ENCODE measurements around the gene TP53. TPM values are rescaled to one million over a fixed set of nuclear protein-coding genes. Genes with fewer than 3 reads are reported as not detected.
"Not testable (repeated sequence)": the region's sequence is repeated elsewhere in the genome, so short reads cannot be mapped to it uniquely, and the experiment has no call there.

TP53 gene
- total and polyA plus RNA-seq, 10 of the 15 experiments (the other 5 are each of a cell fraction or from before 2014, with no cell fraction given) = 35.6 to 162 (median 75.9) TPM

- no peak for TF ChIP-seq BCL11A (IDR thresholded peaks at IDR 0.05; ENCODE audit: low read depth, low read length)
- no peak for TF ChIP-seq CBX3 (IDR thresholded peaks at IDR 0.05; ENCODE audit: borderline replicate concordance, low read depth)
- TF ChIP-seq PAX5 (IDR thresholded peaks at IDR 0.05; ENCODE audit: borderline replicate concordance, low read depth, low read length) = no peak
- no peak for TF ChIP-seq ZNF622 (IDR thresholded peaks at IDR 0.05)
Observed at GRCh38 chr17:7626307-7626706, 61.0 kb downstream of the TP53 start (continued).

GRCh38 chr17:7625749-7626148, 61.5 kb downstream of the TP53 start:
- ATAC-seq; SMC1A ChIA-PET (ENCODE audit: uncharacterized antibody, unreplicated experiment); H3K4me1 ChIP-seq (ENCODE audit: control insufficient read depth, insufficient read depth, low read length); FAIRE-seq; H3K4me3 ChIP-seq; H4K20me1 ChIP-seq (ENCODE audit: control insufficient read depth, insufficient read depth); BruUV-seq (replicated peaks); H3K9ac ChIP-seq (ENCODE audit: control insufficient read depth, insufficient read depth, low read length); in situ Hi-C loops (cut with MboI); H3K9me3 ChIP-seq (replicated peaks; ENCODE audit: control insufficient read depth, insufficient read depth, low read length); H3K27ac ChIP-seq (ENCODE audit: control insufficient read depth, insufficient read depth); intact Hi-C loops (cut with micrococcal nuclease; ENCODE audit: unreplicated experiment); H3K79me2 ChIP-seq (ENCODE audit: control insufficient read depth, insufficient read depth, low read length); H2AFZ ChIP-seq (ENCODE audit: control insufficient read depth, low read depth, low read length); H3K36me3 ChIP-seq (ENCODE audit: control insufficient read depth in 2 of 2, insufficient read depth in 2 of 2, low read length in 1 of 2); DNase-seq (ENCODE audit: low read depth, low spot score); H3K27me3 ChIP-seq (replicated peaks in 1 of 2; ENCODE audit: control insufficient read depth in 2 of 2, insufficient read depth in 2 of 2, low read length in 1 of 2); H3K4me2 ChIP-seq (ENCODE audit: control insufficient read depth, insufficient read depth): not testable (repeated sequence)
- ChIA-PET POLR2A (interaction anchor here (0.7 to 2.7 kb wide), 3 partner anchors 61 to 813 kb away, joined by 3 to 33 read pairs (median 5); partner anchors contain the start of genes TP53 and WRAP53), CTCF (interaction anchor here (2.6 kb wide), 1 partner anchor 11 kb away, joined by 22 read pairs; the partner anchor contains the start of gene FXR2), RAD21 (ENCODE audit: unreplicated experiment) (interaction anchor here (3.0 kb wide), 1 partner anchor 11 kb away, joined by 20 read pairs; the partner anchor contains the start of gene FXR2)
- 98% methylated on average over 16 of the region's 16 CpGs for WGBS (ENCODE audit: insufficient coverage, insufficient replicate concordance, low lambda C conversion rate, missing lambda C conversion rate)

- H3K36me3 ChIP-seq (ENCODE audit: control insufficient read depth in 2 of 2, insufficient read depth in 2 of 2, low read length in 1 of 2) = no peaks in the 10 kb centered on the region
- ATAC-seq (no peak), FAIRE-seq (no peak), DNase-seq (ENCODE audit: low read depth, low spot score) (no peak)
- H3K4me2 ChIP-seq (ENCODE audit: control insufficient read depth, insufficient read depth) = no peak overlapping the region
- ChIA-PET SMC1A (ENCODE audit: uncharacterized antibody, unreplicated experiment) (no interaction called here), RAD21 (ENCODE audit: unreplicated experiment) (interaction anchor here (1.3 kb wide), 1 partner anchor 64 kb away, joined by 3 read pairs; no protein-coding TSS in a partner anchor), CTCF (interaction anchor here (1.0 kb wide), 1 partner anchor 9 kb away, joined by 3 read pairs; the partner anchor contains the start of gene FXR2), POLR2A (interaction anchor here (0.6 kb wide), 2 partner anchors 8 to 491 kb away, joined by 3 to 4 read pairs; no protein-coding TSS in a partner anchor)
- no peaks in the 10 kb centered on the region for H4K20me1 ChIP-seq (ENCODE audit: control insufficient read depth, insufficient read depth)
- H3K9ac ChIP-seq (ENCODE audit: control insufficient read depth, insufficient read depth, low read length) = no peak overlapping the region; the same call in 1 of the 2 replicates
- 65% methylated on average over 5 of the region's 5 CpGs for WGBS (ENCODE audit: insufficient coverage, insufficient replicate concordance, low lambda C conversion rate, missing lambda C conversion rate)
- in situ Hi-C loops (cut with MboI) = no loop called here
- no peaks in the 10 kb centered on the region for H3K27me3 ChIP-seq (replicated peaks in 1 of 2; ENCODE audit: control insufficient read depth in 2 of 2, insufficient read depth in 2 of 2, low read length in 1 of 2)
- BruUV-seq (replicated peaks) = no TSS peak
- H3K4me1 ChIP-seq (ENCODE audit: control insufficient read depth, insufficient read depth, low read length) = peaks cover 3% of the 10 kb centered on the region
- H3K79me2 ChIP-seq (ENCODE audit: control insufficient read depth, insufficient read depth, low read length) = peaks cover 2% of the 10 kb centered on the region
- intact Hi-C loops (cut with micrococcal nuclease; ENCODE audit: unreplicated experiment) = no loop called here
- no peaks in the 10 kb centered on the region for H3K9me3 ChIP-seq (replicated peaks; ENCODE audit: control insufficient read depth, insufficient read depth, low read length)
- H2AFZ ChIP-seq (ENCODE audit: control insufficient read depth, low read depth, low read length) = no peak overlapping the region
- no peak overlapping the region for H3K27ac ChIP-seq (ENCODE audit: control insufficient read depth, insufficient read depth)
- H3K4me3 ChIP-seq = no peak overlapping the region
- TF ChIP-seq BCL11A (IDR thresholded peaks at IDR 0.05; ENCODE audit: low read depth, low read length) = no peak
- no peak for TF ChIP-seq ZBTB4 (CRISPR knock-in tag; IDR thresholded peaks at IDR 0.05)
- no peak for TF ChIP-seq SMAD1 (IDR thresholded peaks at IDR 0.05; ENCODE audit: low read depth, partially characterized antibody)
- TF ChIP-seq SPI1 (IDR thresholded peaks at IDR 0.05; ENCODE audit: borderline replicate concordance, insufficient read depth, low read depth, low read length) = no peak
- no peak for TF ChIP-seq CHD2 (IDR thresholded peaks at IDR 0.05; ENCODE audit: borderline replicate concordance, low read depth, low read length)
- no peak for TF ChIP-seq ZNF207 (IDR thresholded peaks at IDR 0.05; ENCODE audit: borderline replicate concordance)
Observed at GRCh38 chr17:7623661-7624060, 63.6 kb downstream of the TP53 start.

Measured in GM12878 (cell line).